GM23338 (cell line): ENCODE results near the gene DOCK4. TPM values are rescaled to one million over a fixed set of nuclear protein-coding genes. Genes with fewer than 3 reads are reported as not detected.

Experiments
- ATAC-seq: fragments of 200-7000 bp; cut with Tn5 transposase; 3 replicates; pipeline ENCODE4 v1.9.1; 2020
- DNase-seq: peaks from one replicate; pipeline ENCODE4 v3.0.0-alpha.2; 2015; ENCODE audit warnings: low spot score
- H2AFZ ChIP-seq: fragments of 200-600 bp; sonication (generic); 2 replicates; pipeline ENCODE4 v1.8.0; 2016; ENCODE audit warnings: antibody characterized with exemption, mild to moderate bottlenecking, moderate library complexity
- H3F3A ChIP-seq: fragments of 200-600 bp; sonication (generic); replicated peaks from 2 replicates; pipeline ENCODE4 v1.8.0; 2017; ENCODE audit warnings: antibody characterized with exemption, mixed run types, low read depth
- H3K27ac ChIP-seq: fragments of 200-600 bp; sonication (generic); 2 replicates; pipeline ENCODE4 v1.6.1; 2016; ENCODE audit warnings: low read depth
- H3K27me3 ChIP-seq: fragments of 200-600 bp; sonication (generic); 2 replicates; pipeline ENCODE4 v1.8.0; 2016; ENCODE audit warnings: mild to moderate bottlenecking, mixed run types, moderate library complexity; ENCODE audit not compliant: insufficient read depth
- H3K36me3 ChIP-seq: fragments of 200-600 bp; sonication (generic); 2 replicates; pipeline ENCODE4 v1.8.0; 2016; ENCODE audit warnings: mild to moderate bottlenecking; ENCODE audit not compliant: insufficient read depth
- H3K4me1 ChIP-seq: fragments of 200-600 bp; sonication (generic); 2 replicates; pipeline ENCODE4 v1.8.0; 2016; ENCODE audit warnings: mild to moderate bottlenecking, moderate library complexity; ENCODE audit not compliant: insufficient read depth
- H3K4me2 ChIP-seq: fragments of 200-600 bp; sonication (generic); 2 replicates; pipeline ENCODE4 v1.7.1; 2017; ENCODE audit warnings: mixed run types
- H3K4me3 ChIP-seq: fragments of 200-600 bp; sonication (generic); 2 replicates; pipeline ENCODE4 v1.6.1; 2016; ENCODE audit warnings: mixed run types
- H3K79me2 ChIP-seq: fragments of 200-600 bp; sonication (generic); replicated peaks from 2 replicates; pipeline ENCODE4 v1.8.0; 2017; ENCODE audit warnings: mild to moderate bottlenecking; ENCODE audit not compliant: insufficient read depth
- H3K9me2 ChIP-seq: fragments of 200-600 bp; sonication (generic); 2 replicates; pipeline ENCODE4 v1.8.0; 2017; ENCODE audit not compliant: insufficient read depth
- H4K20me1 ChIP-seq: fragments of 200-600 bp; sonication (generic); replicated peaks from 2 replicates; pipeline ENCODE4 v1.8.0; 2017; ENCODE audit warnings: mild to moderate bottlenecking; ENCODE audit not compliant: insufficient read depth
- H3K27ac Mint-ChIP-seq: 2 replicates; pipeline ENCODE4 v1.8.0; 2020; ENCODE audit warnings: inconsistent platforms, mild to moderate bottlenecking, moderate library complexity, mixed read lengths
- H3K27me3 Mint-ChIP-seq: 3 replicates; pipeline ENCODE4 v1.8.0; 2022; ENCODE audit warnings: low read depth, mild to moderate bottlenecking, moderate library complexity, mixed read lengths, inconsistent platforms; ENCODE audit not compliant: insufficient read depth, poor library complexity
- H3K36me3 Mint-ChIP-seq: 3 replicates; pipeline ENCODE4 v1.8.0; 2021; ENCODE audit warnings: low read depth, mild to moderate bottlenecking, inconsistent platforms, moderate library complexity, mixed read lengths
- H3K4me1 Mint-ChIP-seq: 3 replicates; pipeline ENCODE4 v1.8.0; 2020; ENCODE audit warnings: mild to moderate bottlenecking, inconsistent platforms, mixed read lengths
- H3K4me3 Mint-ChIP-seq: 3 replicates; pipeline ENCODE4 v1.8.0; 2021; ENCODE audit warnings: moderate library complexity, mild to moderate bottlenecking, inconsistent platforms, mixed read lengths
- H3K9me3 Mint-ChIP-seq: 3 replicates; pipeline ENCODE4 v1.8.0; 2020; ENCODE audit warnings: moderate library complexity, mild to moderate bottlenecking, inconsistent platforms, mixed read lengths
- CTCF ChIP-seq, 2 experiments: fragments of 200-600 bp in 1 of 2; sonication (generic) in 1 of 2; conservative IDR thresholded peaks; 2 replicates each; pipeline versions ENCODE4 v1.5.1 to v1.6.1; 2016 to 2017; ENCODE audit warnings: antibody characterized with exemption in 2 of 2, low read depth in 2 of 2, mild to moderate bottlenecking in 2 of 2, moderate library complexity in 1 of 2
- EZH2 ChIP-seq: fragments of 200-600 bp; sonication (generic); IDR thresholded peaks from one replicate; pipeline ENCODE4 v1.8.0; 2017; ENCODE audit warnings: antibody characterized with exemption, mild to moderate bottlenecking, low read depth; ENCODE audit not compliant: unreplicated experiment
- EZH2phosphoT487 ChIP-seq: fragments of 200-600 bp; sonication (generic); IDR thresholded peaks from one replicate; pipeline ENCODE4 v1.8.1; 2018; ENCODE audit warnings: antibody characterized with exemption; ENCODE audit not compliant: unreplicated experiment
- JUNB ChIP-seq: IDR thresholded peaks from one replicate; pipeline ENCODE4 v1.6.1; 2016; ENCODE audit warnings: antibody characterized with exemption; ENCODE audit not compliant: unreplicated experiment
- NANOG ChIP-seq: IDR thresholded peaks from 2 replicates; pipeline ENCODE4 v1.6.1; 2016; ENCODE audit warnings: antibody characterized with exemption, borderline replicate concordance
- POLR2AphosphoS5 ChIP-seq: IDR thresholded peaks from 2 replicates; pipeline ENCODE4 v1.6.1; 2016; ENCODE audit warnings: antibody characterized with exemption, low read depth
- STAT1 ChIP-seq: IDR thresholded peaks from one replicate; pipeline ENCODE4 v1.6.1; 2016; ENCODE audit warnings: antibody characterized with exemption; ENCODE audit not compliant: unreplicated experiment
- ZNF114 ChIP-seq: fragments of 250-450 bp; sonication (Bioruptor Pico); IDR thresholded peaks from 2 replicates; pipeline ENCODE4 v1.5.0; 2020; ENCODE audit warnings: mild to moderate bottlenecking, moderate library complexity
- polyA plus RNA-seq: library from polyadenylated mRNA; unstranded; fragments of >200 nt; fragmentation: Nextera tagmentation; extraction: Ambion mirVana; gene quantifications from 2 replicates; pipeline ENCODE4 v1.2.1, GENCODE V29; 2016
- total RNA-seq: library from RNA; depleted of rRNA; stranded (reverse); fragments of >200 nt; shearing (Covaris generic); gene quantifications from 2 replicates; pipeline ENCODE4 v1.2.3, GENCODE V29; 2014
- TF ChIP-seq, protein P1 (sequence below): IDR thresholded peaks from 2 replicates; pipeline ENCODE4 v1.6.1; 2016; ENCODE audit warnings: antibody characterized with exemption
- TF ChIP-seq, protein P2 (sequence below): IDR thresholded peaks from one replicate; pipeline ENCODE4 v1.6.1; 2018; ENCODE audit warnings: antibody characterized with exemption; ENCODE audit not compliant: unreplicated experiment
- TF ChIP-seq, protein P3 (sequence below): fragments of 250-450 bp; sonication (Bioruptor Pico); IDR thresholded peaks from 2 replicates; pipeline ENCODE4 v1.5.0; 2020; ENCODE audit warnings: mild to moderate bottlenecking, moderate library complexity

The DOCK4 gene
- total and polyA plus RNA-seq, 2 experiments from 2014 or later, result 6.3 to 33.8 TPM

- Histone ChIP-seq H4K20me1 (no peaks in the 10 kb centered on the region), H2AFZ (no peak overlapping the region), H3K4me3 (no peak overlapping the region), H3K4me1 (peaks cover 9% of the 10 kb centered on the region), H3K27ac (no peak overlapping the region), H3K27me3 (no peaks in the 10 kb centered on the region), H3K9me2 (0 out of 2 replicates have a peak, but pooled peaks cover 3% of the 10 kb centered on the region), H3K36me3 (no peaks in the 10 kb centered on the region; the same call in 1 of the 2 replicates), H3K79me2 (no peaks in the 10 kb centered on the region), H3K4me2 (no peak overlapping the region), H3F3A (no peaks in the 10 kb centered on the region)
- Mint-ChIP-seq H3K27me3 (peaks cover 6% of the 10 kb centered on the region), H3K4me1 (peaks cover 18% of the 10 kb centered on the region), H3K4me3 (no peak overlapping the region), H3K9me3 (no peaks in the 10 kb centered on the region; the same call in 2 of the 3 replicates), H3K27ac (no peak overlapping the region), H3K36me3 (peaks cover 52% of the 10 kb centered on the region)
- TF ChIP-seq, protein P1, sequence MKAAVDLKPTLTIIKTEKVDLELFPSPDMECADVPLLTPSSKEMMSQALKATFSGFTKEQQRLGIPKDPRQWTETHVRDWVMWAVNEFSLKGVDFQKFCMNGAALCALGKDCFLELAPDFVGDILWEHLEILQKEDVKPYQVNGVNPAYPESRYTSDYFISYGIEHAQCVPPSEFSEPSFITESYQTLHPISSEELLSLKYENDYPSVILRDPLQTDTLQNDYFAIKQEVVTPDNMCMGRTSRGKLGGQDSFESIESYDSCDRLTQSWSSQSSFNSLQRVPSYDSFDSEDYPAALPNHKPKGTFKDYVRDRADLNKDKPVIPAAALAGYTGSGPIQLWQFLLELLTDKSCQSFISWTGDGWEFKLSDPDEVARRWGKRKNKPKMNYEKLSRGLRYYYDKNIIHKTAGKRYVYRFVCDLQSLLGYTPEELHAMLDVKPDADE, result no peak
- TF ChIP-seq EZH2 (no peak), ZNF114 (CRISPR knock-in tag) (no peak), NANOG (no peak), JUNB (no peak), EZH2phosphoT487 (no peak), CTCF (conservative IDR thresholded peaks at IDR 0.05; ENCODE audit: low read depth in 2 of 2) (no peak), POLR2AphosphoS5 (no peak), STAT1 (no peak)
- TF ChIP-seq, protein P2, sequence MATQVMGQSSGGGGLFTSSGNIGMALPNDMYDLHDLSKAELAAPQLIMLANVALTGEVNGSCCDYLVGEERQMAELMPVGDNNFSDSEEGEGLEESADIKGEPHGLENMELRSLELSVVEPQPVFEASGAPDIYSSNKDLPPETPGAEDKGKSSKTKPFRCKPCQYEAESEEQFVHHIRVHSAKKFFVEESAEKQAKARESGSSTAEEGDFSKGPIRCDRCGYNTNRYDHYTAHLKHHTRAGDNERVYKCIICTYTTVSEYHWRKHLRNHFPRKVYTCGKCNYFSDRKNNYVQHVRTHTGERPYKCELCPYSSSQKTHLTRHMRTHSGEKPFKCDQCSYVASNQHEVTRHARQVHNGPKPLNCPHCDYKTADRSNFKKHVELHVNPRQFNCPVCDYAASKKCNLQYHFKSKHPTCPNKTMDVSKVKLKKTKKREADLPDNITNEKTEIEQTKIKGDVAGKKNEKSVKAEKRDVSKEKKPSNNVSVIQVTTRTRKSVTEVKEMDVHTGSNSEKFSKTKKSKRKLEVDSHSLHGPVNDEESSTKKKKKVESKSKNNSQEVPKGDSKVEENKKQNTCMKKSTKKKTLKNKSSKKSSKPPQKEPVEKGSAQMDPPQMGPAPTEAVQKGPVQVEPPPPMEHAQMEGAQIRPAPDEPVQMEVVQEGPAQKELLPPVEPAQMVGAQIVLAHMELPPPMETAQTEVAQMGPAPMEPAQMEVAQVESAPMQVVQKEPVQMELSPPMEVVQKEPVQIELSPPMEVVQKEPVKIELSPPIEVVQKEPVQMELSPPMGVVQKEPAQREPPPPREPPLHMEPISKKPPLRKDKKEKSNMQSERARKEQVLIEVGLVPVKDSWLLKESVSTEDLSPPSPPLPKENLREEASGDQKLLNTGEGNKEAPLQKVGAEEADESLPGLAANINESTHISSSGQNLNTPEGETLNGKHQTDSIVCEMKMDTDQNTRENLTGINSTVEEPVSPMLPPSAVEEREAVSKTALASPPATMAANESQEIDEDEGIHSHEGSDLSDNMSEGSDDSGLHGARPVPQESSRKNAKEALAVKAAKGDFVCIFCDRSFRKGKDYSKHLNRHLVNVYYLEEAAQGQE, result no peak
- TF ChIP-seq, protein P3, sequence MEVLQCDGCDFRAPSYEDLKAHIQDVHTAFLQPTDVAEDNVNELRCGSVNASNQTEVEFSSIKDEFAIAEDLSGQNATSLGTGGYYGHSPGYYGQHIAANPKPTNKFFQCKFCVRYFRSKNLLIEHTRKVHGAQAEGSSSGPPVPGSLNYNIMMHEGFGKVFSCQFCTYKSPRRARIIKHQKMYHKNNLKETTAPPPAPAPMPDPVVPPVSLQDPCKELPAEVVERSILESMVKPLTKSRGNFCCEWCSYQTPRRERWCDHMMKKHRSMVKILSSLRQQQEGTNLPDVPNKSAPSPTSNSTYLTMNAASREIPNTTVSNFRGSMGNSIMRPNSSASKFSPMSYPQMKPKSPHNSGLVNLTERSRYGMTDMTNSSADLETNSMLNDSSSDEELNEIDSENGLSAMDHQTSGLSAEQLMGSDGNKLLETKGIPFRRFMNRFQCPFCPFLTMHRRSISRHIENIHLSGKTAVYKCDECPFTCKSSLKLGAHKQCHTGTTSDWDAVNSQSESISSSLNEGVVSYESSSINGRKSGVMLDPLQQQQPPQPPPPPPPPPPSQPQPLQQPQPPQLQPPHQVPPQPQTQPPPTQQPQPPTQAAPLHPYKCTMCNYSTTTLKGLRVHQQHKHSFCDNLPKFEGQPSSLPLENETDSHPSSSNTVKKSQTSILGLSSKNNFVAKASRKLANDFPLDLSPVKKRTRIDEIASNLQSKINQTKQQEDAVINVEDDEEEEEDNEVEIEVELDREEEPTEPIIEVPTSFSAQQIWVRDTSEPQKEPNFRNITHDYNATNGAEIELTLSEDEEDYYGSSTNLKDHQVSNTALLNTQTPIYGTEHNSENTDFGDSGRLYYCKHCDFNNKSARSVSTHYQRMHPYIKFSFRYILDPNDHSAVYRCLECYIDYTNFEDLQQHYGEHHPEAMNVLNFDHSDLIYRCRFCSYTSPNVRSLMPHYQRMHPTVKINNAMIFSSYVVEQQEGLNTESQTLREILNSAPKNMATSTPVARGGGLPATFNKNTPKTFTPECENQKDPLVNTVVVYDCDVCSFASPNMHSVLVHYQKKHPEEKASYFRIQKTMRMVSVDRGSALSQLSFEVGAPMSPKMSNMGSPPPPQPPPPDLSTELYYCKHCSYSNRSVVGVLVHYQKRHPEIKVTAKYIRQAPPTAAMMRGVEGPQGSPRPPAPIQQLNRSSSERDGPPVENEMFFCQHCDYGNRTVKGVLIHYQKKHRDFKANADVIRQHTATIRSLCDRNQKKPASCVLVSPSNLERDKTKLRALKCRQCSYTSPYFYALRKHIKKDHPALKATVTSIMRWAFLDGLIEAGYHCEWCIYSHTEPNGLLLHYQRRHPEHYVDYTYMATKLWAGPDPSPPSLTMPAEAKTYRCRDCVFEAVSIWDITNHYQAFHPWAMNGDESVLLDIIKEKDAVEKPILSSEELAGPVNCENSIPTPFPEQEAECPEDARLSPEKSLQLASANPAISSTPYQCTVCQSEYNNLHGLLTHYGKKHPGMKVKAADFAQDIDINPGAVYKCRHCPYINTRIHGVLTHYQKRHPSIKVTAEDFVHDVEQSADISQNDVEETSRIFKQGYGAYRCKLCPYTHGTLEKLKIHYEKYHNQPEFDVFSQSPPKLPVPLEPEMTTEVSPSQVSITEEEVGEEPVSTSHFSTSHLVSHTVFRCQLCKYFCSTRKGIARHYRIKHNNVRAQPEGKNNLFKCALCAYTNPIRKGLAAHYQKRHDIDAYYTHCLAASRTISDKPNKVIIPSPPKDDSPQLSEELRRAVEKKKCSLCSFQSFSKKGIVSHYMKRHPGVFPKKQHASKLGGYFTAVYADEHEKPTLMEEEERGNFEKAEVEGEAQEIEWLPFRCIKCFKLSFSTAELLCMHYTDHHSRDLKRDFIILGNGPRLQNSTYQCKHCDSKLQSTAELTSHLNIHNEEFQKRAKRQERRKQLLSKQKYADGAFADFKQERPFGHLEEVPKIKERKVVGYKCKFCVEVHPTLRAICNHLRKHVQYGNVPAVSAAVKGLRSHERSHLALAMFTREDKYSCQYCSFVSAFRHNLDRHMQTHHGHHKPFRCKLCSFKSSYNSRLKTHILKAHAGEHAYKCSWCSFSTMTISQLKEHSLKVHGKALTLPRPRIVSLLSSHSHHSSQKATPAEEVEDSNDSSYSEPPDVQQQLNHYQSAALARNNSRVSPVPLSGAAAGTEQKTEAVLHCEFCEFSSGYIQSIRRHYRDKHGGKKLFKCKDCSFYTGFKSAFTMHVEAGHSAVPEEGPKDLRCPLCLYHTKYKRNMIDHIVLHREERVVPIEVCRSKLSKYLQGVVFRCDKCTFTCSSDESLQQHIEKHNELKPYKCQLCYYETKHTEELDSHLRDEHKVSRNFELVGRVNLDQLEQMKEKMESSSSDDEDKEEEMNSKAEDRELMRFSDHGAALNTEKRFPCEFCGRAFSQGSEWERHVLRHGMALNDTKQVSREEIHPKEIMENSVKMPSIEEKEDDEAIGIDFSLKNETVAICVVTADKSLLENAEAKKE, result no peak
- ATAC-seq (no peak), DNase-seq (no peak)
Observed at GRCh38 chr7:111864291-111864976, 341.8 kb downstream of the DOCK4 start.
